ENCODE measurements around the gene RASD2. TPM values are rescaled to one million over a fixed set of nuclear protein-coding genes. Genes with fewer than 3 reads are reported as not detected.

The RASD2 gene
- total RNA-seq, 2 donors from 2014 or later = 4.2 to 10.2 TPM

DNA sequence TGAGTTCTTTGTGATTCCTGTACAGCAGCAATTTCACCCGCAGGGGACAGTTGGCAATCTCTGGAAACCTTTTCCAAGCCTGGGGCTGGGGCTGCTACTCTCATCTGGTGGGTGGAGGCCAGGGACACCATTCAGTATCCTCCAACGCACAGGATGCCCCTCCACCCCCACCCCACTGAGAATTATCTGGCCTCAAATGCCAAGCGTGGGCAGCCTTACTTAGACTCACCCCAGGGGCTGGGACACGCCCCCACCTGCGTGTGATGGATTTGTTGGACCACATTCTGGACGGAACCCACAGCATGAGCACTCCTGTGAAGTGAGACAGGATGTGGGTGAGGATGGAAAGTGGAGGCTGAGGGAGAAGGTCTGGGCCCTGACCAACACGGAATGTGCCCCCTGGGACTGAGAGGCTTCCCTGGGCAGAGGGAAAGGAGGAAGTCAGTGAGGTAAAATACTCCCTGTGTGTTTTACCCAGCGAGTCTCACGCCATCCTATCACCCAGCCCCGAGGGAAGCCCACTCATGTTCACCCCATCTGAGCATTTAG lies 13.7 kb downstream of the RASD2 start:
- no peak for DNase-seq

DNA sequence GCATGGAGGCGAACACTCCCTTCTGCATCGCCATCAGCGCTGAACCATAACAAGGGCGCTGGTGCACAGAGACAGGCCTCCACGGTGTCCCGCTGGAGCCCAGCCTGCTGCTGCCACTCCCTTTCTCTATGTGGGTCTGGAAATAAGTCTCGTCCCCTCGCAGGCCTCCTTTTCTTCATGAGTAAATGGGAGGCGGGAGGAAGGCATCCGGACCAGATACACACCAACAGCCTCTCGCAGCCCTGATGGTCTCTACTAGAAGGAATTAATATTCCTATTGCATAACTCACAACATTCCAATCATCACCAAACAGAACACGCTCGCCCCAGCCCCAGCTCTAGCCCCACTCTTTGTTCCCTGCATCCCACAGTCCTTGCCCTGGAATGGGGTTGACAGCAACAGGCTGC lies 14.9 kb downstream of the RASD2 start:
- no peaks in the 10 kb centered on the region for H3K9me3 ChIP-seq
- H3K36me3 ChIP-seq = no peaks in the 10 kb centered on the region
- no peaks in the 10 kb centered on the region for H3K27me3 ChIP-seq
- H3K4me3 ChIP-seq = no peak overlapping the region
- no peak overlapping the region for H3K9ac ChIP-seq (ENCODE audit: low read depth in 2 of 2, low read length in 2 of 2)
- no peak for DNase-seq
- TF ChIP-seq, protein P1, sequence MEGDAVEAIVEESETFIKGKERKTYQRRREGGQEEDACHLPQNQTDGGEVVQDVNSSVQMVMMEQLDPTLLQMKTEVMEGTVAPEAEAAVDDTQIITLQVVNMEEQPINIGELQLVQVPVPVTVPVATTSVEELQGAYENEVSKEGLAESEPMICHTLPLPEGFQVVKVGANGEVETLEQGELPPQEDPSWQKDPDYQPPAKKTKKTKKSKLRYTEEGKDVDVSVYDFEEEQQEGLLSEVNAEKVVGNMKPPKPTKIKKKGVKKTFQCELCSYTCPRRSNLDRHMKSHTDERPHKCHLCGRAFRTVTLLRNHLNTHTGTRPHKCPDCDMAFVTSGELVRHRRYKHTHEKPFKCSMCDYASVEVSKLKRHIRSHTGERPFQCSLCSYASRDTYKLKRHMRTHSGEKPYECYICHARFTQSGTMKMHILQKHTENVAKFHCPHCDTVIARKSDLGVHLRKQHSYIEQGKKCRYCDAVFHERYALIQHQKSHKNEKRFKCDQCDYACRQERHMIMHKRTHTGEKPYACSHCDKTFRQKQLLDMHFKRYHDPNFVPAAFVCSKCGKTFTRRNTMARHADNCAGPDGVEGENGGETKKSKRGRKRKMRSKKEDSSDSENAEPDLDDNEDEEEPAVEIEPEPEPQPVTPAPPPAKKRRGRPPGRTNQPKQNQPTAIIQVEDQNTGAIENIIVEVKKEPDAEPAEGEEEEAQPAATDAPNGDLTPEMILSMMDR (IDR thresholded peaks at IDR 0.05) = no peak
- no peak overlapping the region for H3K27ac ChIP-seq
- H3K4me1 ChIP-seq = no peaks in the 10 kb centered on the region
- intact Hi-C loops (cut with DNase I) = no loop called here

More for the DNA sequence above, 13.7 kb downstream of the RASD2 start:
- no peaks in the 10 kb centered on the region for H3K36me3 ChIP-seq
- H3K27me3 ChIP-seq = no peaks in the 10 kb centered on the region
- no peak overlapping the region for H3K27ac ChIP-seq
- H3K4me1 ChIP-seq = no peaks in the 10 kb centered on the region
- TF ChIP-seq, protein P1 (IDR thresholded peaks at IDR 0.05) = no peak
- no peak overlapping the region for H3K4me3 ChIP-seq
- no peak overlapping the region for H3K9ac ChIP-seq (ENCODE audit: low read depth in 2 of 2, low read length in 2 of 2)
- H3K9me3 ChIP-seq = no peaks in the 10 kb centered on the region
- intact Hi-C loops (cut with DNase I) = no loop called here

DNA sequence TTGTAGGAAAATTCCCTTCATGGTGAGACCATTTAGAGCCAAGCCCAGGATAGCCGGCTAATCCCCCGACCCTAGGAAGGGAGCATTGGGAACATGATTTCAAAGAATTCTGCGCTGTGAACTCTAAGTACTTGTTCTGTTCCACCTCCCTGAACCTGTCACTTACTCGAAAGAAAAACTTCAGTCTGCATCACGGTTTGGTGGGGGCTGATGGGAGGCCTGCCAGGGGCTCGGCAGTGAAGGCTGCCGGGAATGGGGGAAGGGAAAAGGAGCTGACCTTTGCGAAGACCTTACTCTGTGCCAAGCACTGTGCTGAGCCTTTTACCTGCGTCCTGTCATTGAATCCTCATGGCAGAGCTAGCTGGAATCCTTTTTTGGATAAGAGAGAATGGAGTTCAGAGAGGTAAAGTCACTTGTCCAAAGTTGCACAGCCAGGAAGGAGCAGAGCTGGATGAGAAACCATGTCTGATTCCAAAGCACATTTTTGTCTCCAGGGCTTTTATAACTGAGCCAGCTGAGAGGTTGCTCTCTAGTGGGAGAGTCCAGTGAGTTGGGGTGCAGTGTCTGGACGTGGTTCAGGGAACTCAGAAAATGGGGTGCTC lies 15.4 kb downstream of the RASD2 start:
- TF ChIP-seq, protein P1 (IDR thresholded peaks at IDR 0.05) = no peak
- intact Hi-C loops (cut with DNase I) = no loop called here
- no peaks in the 10 kb centered on the region for H3K4me1 ChIP-seq
- no peaks in the 10 kb centered on the region for H3K27me3 ChIP-seq
- H3K9me3 ChIP-seq = no peaks in the 10 kb centered on the region
- no peak overlapping the region for H3K27ac ChIP-seq
- no peaks in the 10 kb centered on the region for H3K36me3 ChIP-seq
- DNase-seq = no peak
- H3K4me3 ChIP-seq = no peak overlapping the region
- H3K9ac ChIP-seq (ENCODE audit: low read depth in 2 of 2, low read length in 2 of 2) = no peak overlapping the region

DNA sequence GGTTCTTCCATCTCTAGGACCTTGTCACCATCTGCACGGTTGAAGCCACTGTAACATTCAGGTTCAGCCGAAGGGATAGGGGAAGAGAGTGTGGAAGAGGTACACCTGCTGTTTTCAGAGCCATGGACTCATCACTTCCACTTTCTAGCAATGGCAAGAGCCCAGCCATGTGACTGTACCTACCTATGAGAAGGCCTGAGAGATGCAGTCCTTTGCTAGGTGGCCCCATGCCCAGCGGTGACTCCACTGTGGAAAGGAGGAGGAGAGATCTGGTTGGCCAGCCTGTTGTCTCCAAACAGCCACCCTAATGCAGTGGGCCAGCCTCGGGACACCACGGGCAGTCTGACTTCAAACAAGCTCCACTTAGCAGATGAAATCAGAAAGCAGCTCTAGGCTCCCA lies 16.0 kb downstream of the RASD2 start:
- Histone ChIP-seq H3K27ac (no peak overlapping the region), H3K9me3 (no peaks in the 10 kb centered on the region), H3K4me3 (no peak overlapping the region), H3K4me1 (no peaks in the 10 kb centered on the region), H3K9ac (ENCODE audit: low read depth in 2 of 2, low read length in 2 of 2) (no peak overlapping the region), H3K36me3 (no peaks in the 10 kb centered on the region), H3K27me3 (no peaks in the 10 kb centered on the region)
- intact Hi-C loops (cut with DNase I) = no loop called here
- DNase-seq = no peak
- TF ChIP-seq, protein P1 (IDR thresholded peaks at IDR 0.05) = no peak

DNA sequence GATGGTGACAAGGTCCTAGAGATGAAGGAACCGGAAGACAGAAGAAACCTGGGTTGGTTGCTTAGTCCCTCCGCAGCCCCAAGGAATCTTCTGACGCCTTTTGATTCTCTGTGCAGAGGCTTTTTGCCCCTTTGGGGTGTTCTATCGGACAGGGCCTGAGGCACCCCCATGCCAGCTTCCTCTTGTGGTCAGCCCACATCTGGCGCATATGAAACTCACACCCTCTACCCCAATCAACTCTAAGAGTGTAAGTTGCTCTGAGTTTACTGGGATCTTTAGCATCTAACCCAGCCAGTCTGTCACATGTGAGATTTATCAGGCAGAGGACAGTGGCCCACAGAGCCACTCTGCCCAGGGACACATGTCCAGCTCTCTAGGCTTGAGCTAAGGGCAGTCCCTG lies 17.4 kb downstream of the RASD2 start:
- Histone ChIP-seq H3K27ac (no peak overlapping the region), H3K9me3 (no peaks in the 10 kb centered on the region), H3K27me3 (no peaks in the 10 kb centered on the region), H3K4me3 (no peak overlapping the region), H3K4me1 (no peaks in the 10 kb centered on the region), H3K36me3 (no peaks in the 10 kb centered on the region), H3K9ac (ENCODE audit: low read depth in 2 of 2, low read length in 2 of 2) (no peak overlapping the region)
- no peak for DNase-seq
- intact Hi-C loops (cut with DNase I) = no loop called here
- TF ChIP-seq, protein P1 (IDR thresholded peaks at IDR 0.05) = no peak
